IMR-90 (cell line): ENCODE results near the gene LMLN. TPM values are rescaled to one million over a fixed set of nuclear protein-coding genes. Genes with fewer than 3 reads are reported as not detected.

Source experiments
- ATAC-seq: fragments of 200-7000 bp; cut with Tn5 transposase; 2 replicates; pipeline ENCODE4 v1.9.1; 2020; ENCODE audit warnings: low read depth, mild to moderate bottlenecking, moderate library complexity
- BruUV-seq: library from RNA; stranded (reverse); fragments of 400-500 nt; replicated peaks from 2 replicates; lab custom pipeline; 2021; lab: Mats Ljungman, UMichigan
- CTCF ChIA-PET: fragments of 300-600 bp; formaldehyde crosslinking; extraction: SDS; loops from one replicate; lab custom pipeline; 2021; ENCODE audit warnings: antibody characterized with exemption; lab: Yijun Ruan, JAX
- POLR2A ChIA-PET: fragments of 300-600 bp; sonication (Branson Sonifier 250); formaldehyde crosslinking; loops from one replicate; lab custom pipeline; 2022; ENCODE audit warnings: antibody characterized with exemption; ENCODE audit not compliant: unreplicated experiment; lab: Charles Lee
- DNase-seq: peaks from one replicate; pipeline ENCODE4 v3.0.0; 2013
- H2AFZ ChIP-seq: replicated peaks from 2 replicates; pipeline ENCODE3; 2013; ENCODE audit warnings: low read length, mild to moderate bottlenecking; ENCODE audit not compliant: poor library complexity
- H2AK5ac ChIP-seq: 2 replicates; pipeline ENCODE4 v1.6.1; 2013; ENCODE audit warnings: low read depth, low read length, inconsistent platforms
- H2AK9ac ChIP-seq: replicated peaks from 2 replicates; pipeline ENCODE3; 2013; ENCODE audit warnings: mild to moderate bottlenecking, low read depth, low read length, moderate library complexity; ENCODE audit not compliant: poor library complexity
- H2BK120ac ChIP-seq: 2 replicates; pipeline ENCODE4 v1.6.1; 2013; ENCODE audit warnings: low read depth, low read length, inconsistent platforms
- H2BK15ac ChIP-seq: 3 replicates; pipeline ENCODE4 v1.6.1; 2013; ENCODE audit warnings: low read depth, low read length, inconsistent platforms
- H2BK20ac ChIP-seq: 2 replicates; pipeline ENCODE4 v1.6.1; 2013; ENCODE audit warnings: low read depth, mild to moderate bottlenecking, inconsistent platforms, low read length, moderate library complexity
- H2BK5ac ChIP-seq: 2 replicates; pipeline ENCODE4 v1.6.1; 2013; ENCODE audit warnings: mild to moderate bottlenecking, low read depth, low read length, inconsistent platforms; ENCODE audit not compliant: poor library complexity, severe bottlenecking
- H3K14ac ChIP-seq: replicated peaks from 2 replicates; pipeline ENCODE4 v1.6.1; 2013; ENCODE audit warnings: low read depth, low read length, inconsistent platforms
- H3K18ac ChIP-seq: 2 replicates; pipeline ENCODE4 v1.6.1; 2013; ENCODE audit warnings: low read depth, low read length, control low read depth
- H3K23ac ChIP-seq: 2 replicates; pipeline ENCODE4 v1.6.1; 2013; ENCODE audit warnings: low read depth, low read length, inconsistent platforms
- H3K27ac ChIP-seq: 2 replicates; pipeline ENCODE4 v1.5.1; 2013; ENCODE audit warnings: mild to moderate bottlenecking, control low read depth, low read length; ENCODE audit not compliant: insufficient read depth
- H3K27me3 ChIP-seq: 2 replicates; pipeline ENCODE4 v1.6.1; 2013; ENCODE audit warnings: low read length; ENCODE audit not compliant: control insufficient read depth, insufficient read depth
- H3K36me3 ChIP-seq: 2 replicates; pipeline ENCODE4 v1.6.1; 2013; ENCODE audit warnings: low read length, mixed read lengths; ENCODE audit not compliant: control insufficient read depth, insufficient read depth
- H3K4ac ChIP-seq: 2 replicates; pipeline ENCODE4 v1.6.1; 2013; ENCODE audit warnings: low read depth, low read length, inconsistent platforms
- H3K4me1 ChIP-seq: 2 replicates; pipeline ENCODE4 v1.6.1; 2013; ENCODE audit warnings: low read length, mixed read lengths; ENCODE audit not compliant: control insufficient read depth, insufficient read depth
- H3K4me2 ChIP-seq: 2 replicates; pipeline ENCODE4 v1.6.1; 2013; ENCODE audit warnings: low read depth, mild to moderate bottlenecking, control low read depth, low read length, moderate library complexity
- H3K4me3 ChIP-seq: 2 replicates; pipeline ENCODE4 v1.5.1; 2013; ENCODE audit warnings: low read depth, mild to moderate bottlenecking, control low read depth, low read length, moderate library complexity; ENCODE audit not compliant: insufficient read depth
- H3K56ac ChIP-seq: 2 replicates; pipeline ENCODE4 v1.6.1; 2013; ENCODE audit warnings: low read length, inconsistent platforms; ENCODE audit not compliant: insufficient read depth; ENCODE audit errors: extremely low read depth
- H3K79me1 ChIP-seq, 2 experiments: 2 replicates each; pipeline ENCODE4 v1.6.1; 2013; ENCODE audit warnings: low read length in 2 of 2, inconsistent platforms in 1 of 2, low read depth in 1 of 2
- H3K9ac ChIP-seq: 2 replicates; pipeline ENCODE4 v1.6.1; 2013; ENCODE audit warnings: low read depth, low read length, control low read depth
- H3K9me1 ChIP-seq: 2 replicates; pipeline ENCODE4 v1.6.1; 2013; ENCODE audit warnings: low read length, inconsistent platforms; ENCODE audit not compliant: insufficient read depth
- H3K9me3 ChIP-seq: 2 replicates; pipeline ENCODE4 v1.6.1; 2013; ENCODE audit warnings: low read length; ENCODE audit not compliant: control insufficient read depth, insufficient read depth
- H4K20me1 ChIP-seq: 2 replicates; pipeline ENCODE4 v1.6.1; 2013; ENCODE audit warnings: low read length, inconsistent platforms; ENCODE audit not compliant: insufficient read depth
- H4K5ac ChIP-seq: 2 replicates; pipeline ENCODE4 v1.6.1; 2013; ENCODE audit warnings: mild to moderate bottlenecking, low read depth, low read length, control low read depth
- H4K8ac ChIP-seq, 2 experiments: 2 replicates each; pipeline ENCODE4 v1.6.1; 2013; ENCODE audit warnings: low read depth in 2 of 2, low read length in 2 of 2, control low read depth in 1 of 2, inconsistent platforms in 1 of 2
- H4K91ac ChIP-seq: 2 replicates; pipeline ENCODE4 v1.6.1; 2013; ENCODE audit warnings: low read depth, low read length, inconsistent platforms; ENCODE audit not compliant: insufficient read depth
- BHLHE40 ChIP-seq: fragments of 150-350 bp; IDR thresholded peaks from 2 replicates; pipeline ENCODE4 v1.6.1; 2016; ENCODE audit warnings: mild to moderate bottlenecking, low read depth, low read length
- CEBPB ChIP-seq: IDR thresholded peaks from 2 replicates; pipeline ENCODE4 v1.6.1; 2012; ENCODE audit warnings: low read depth, low read length, improper control_type of control experiment
- CHD1 ChIP-seq: IDR thresholded peaks from 2 replicates; pipeline ENCODE4 v1.6.1; 2012; ENCODE audit warnings: low read depth, low read length, improper control_type of control experiment
- CTCF ChIP-seq: conservative IDR thresholded peaks from 2 replicates; pipeline ENCODE4 v1.5.1; 2012; ENCODE audit warnings: mild to moderate bottlenecking, low read depth, low read length, improper control_type of control experiment
- ELK1 ChIP-seq: fragments of 150-350 bp; IDR thresholded peaks from 2 replicates; pipeline ENCODE4 v1.6.1; 2016; ENCODE audit warnings: low read depth, mild to moderate bottlenecking, low read length, moderate library complexity, borderline replicate concordance
- FOS ChIP-seq: fragments of 150-350 bp; IDR thresholded peaks from 2 replicates; pipeline ENCODE4 v1.6.1; 2016; ENCODE audit warnings: low read depth, low read length
- MAFK ChIP-seq: IDR thresholded peaks from 2 replicates; pipeline ENCODE4 v1.6.1; 2012; ENCODE audit warnings: low read depth, low read length, improper control_type of control experiment
- MAZ ChIP-seq: IDR thresholded peaks from 2 replicates; pipeline ENCODE4 v1.6.1; 2012; ENCODE audit warnings: low read depth, mild to moderate bottlenecking, low read length, improper control_type of control experiment, moderate library complexity, borderline replicate concordance
- MXI1 ChIP-seq: IDR thresholded peaks from 2 replicates; pipeline ENCODE4 v1.6.1; 2012; ENCODE audit warnings: low read depth, mild to moderate bottlenecking, low read length, moderate library complexity, borderline replicate concordance
- NFE2L2 ChIP-seq: fragments of 150-350 bp; IDR thresholded peaks from 2 replicates; pipeline ENCODE4 v1.6.1; 2016; ENCODE audit warnings: low read depth, mild to moderate bottlenecking, low read length
- POLR2A ChIP-seq: IDR thresholded peaks from 2 replicates; pipeline ENCODE4 v1.6.1; 2012; ENCODE audit warnings: mild to moderate bottlenecking, low read depth, low read length
- RAD21 ChIP-seq: IDR thresholded peaks from 2 replicates; pipeline ENCODE4 v1.6.1; 2012; ENCODE audit warnings: low read length, improper control_type of control experiment
- RCOR1 ChIP-seq: IDR thresholded peaks from 2 replicates; pipeline ENCODE4 v1.6.1; 2012; ENCODE audit warnings: mild to moderate bottlenecking, low read length, improper control_type of control experiment; ENCODE audit not compliant: insufficient replicate concordance
- RFX5 ChIP-seq: IDR thresholded peaks from 2 replicates; pipeline ENCODE4 v1.8.0; 2012; ENCODE audit warnings: low read depth, mild to moderate bottlenecking, low read length, moderate library complexity
- SMC3 ChIP-seq: fragments of 150-350 bp; IDR thresholded peaks from 2 replicates; pipeline ENCODE4 v1.6.1; 2016; ENCODE audit warnings: low read depth, mild to moderate bottlenecking, antibody characterized with exemption, low read length, moderate library complexity
- WGBS, 2 experiments: methylation state at CpG; one replicate each; pipeline versions ENCODE4 v1.1.5 to v1.1.7; 2013; ENCODE audit warnings: missing lambda C conversion rate in 2 of 2; ENCODE audit not compliant: insufficient read length in 1 of 2; ENCODE audit errors: extremely low coverage in 2 of 2; 5-methylcytosine and 5-hydroxymethylcytosine counted together
- dilution Hi-C: fragments of 300-500 bp; cut with HindIII; formaldehyde crosslinking; loops from one replicate; pipeline ENCODE4 v1.14.3; 2018; ENCODE audit warnings: low sequenced_read_pairs; ENCODE audit not compliant: unreplicated experiment
- in situ Hi-C: fragments of 300-500 bp; cut with MboI; formaldehyde crosslinking; loops from 3 replicates; pipeline ENCODE4 v1.14.3; 2019; ENCODE audit warnings: low sequenced_read_pairs, inconsistent platforms, mixed read lengths
- intact Hi-C: fragments of 100-400 bp; cut with micrococcal nuclease; formaldehyde crosslinking; loops from 2 replicates; pipeline ENCODE4 v1.10.0; 2022
- polyA plus RNA-seq, 3 experiments: library from polyadenylated mRNA; depleted of rRNA; stranded (reverse); fragments of >200 nt; gene quantifications; 2 replicates each; pipeline ENCODE4 v1.2.3, GENCODE V29; 2012; ENCODE audit warnings: low replicate concordance in 1 of 3
- total RNA-seq: library from RNA; depleted of rRNA; stranded (reverse); fragments of >200 nt; gene quantifications from 2 replicates; pipeline ENCODE4 v1.2.3, GENCODE V29; 2012
- TF ChIP-seq, protein P1 (sequence below): fragments of 150-350 bp; IDR thresholded peaks from 2 replicates; pipeline ENCODE4 v1.6.1; 2017; ENCODE audit warnings: mild to moderate bottlenecking, antibody characterized with exemption, low read length, low read depth

LMLN gene
- total and polyA plus RNA-seq, 2 of the 4 experiments (the other 2 are of a cell fraction) = 3.3 to 3.9 TPM

GRCh38 chr3:198067416-198067815 lies 107.4 kb downstream of the LMLN start:
- dilution Hi-C loops = no loop called here
- no peak overlapping the region for H4K5ac ChIP-seq
- H3K9me3 ChIP-seq = no peaks in the 10 kb centered on the region
- no peak overlapping the region for H3K4me3 ChIP-seq
- no TSS peak for BruUV-seq
- H2BK5ac ChIP-seq = no peak overlapping the region
- no peak overlapping the region for H4K8ac ChIP-seq
- no peak overlapping the region for H3K9ac ChIP-seq
- ATAC-seq = no peak
- TF ChIP-seq RCOR1 (no peak), CTCF (no peak), RAD21 (no peak), MAFK (no peak), FOS (no peak), MXI1 (no peak), CEBPB (no peak), MAZ (no peak), ELK1 (no peak), SMC3 (no peak), POLR2A (no peak), CHD1 (no peak), RFX5 (no peak), BHLHE40 (no peak), NFE2L2 (no peak)
- TF ChIP-seq, protein P1, sequence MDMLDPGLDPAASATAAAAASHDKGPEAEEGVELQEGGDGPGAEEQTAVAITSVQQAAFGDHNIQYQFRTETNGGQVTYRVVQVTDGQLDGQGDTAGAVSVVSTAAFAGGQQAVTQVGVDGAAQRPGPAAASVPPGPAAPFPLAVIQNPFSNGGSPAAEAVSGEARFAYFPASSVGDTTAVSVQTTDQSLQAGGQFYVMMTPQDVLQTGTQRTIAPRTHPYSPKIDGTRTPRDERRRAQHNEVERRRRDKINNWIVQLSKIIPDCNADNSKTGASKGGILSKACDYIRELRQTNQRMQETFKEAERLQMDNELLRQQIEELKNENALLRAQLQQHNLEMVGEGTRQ = no peak
- H3K14ac ChIP-seq = no peak overlapping the region
- H4K20me1 ChIP-seq = no peaks in the 10 kb centered on the region
- peaks cover 27% of the 10 kb centered on the region for H3K27me3 ChIP-seq
- no peaks in the 10 kb centered on the region for H3K79me1 ChIP-seq
- ChIA-PET POLR2A (no interaction called here), CTCF (interaction anchor here (3.3 kb wide), 1 partner anchor 13 kb away, joined by 13 read pairs; no protein-coding TSS in a partner anchor)
- no peak overlapping the region for H2AK9ac ChIP-seq
- H3K23ac ChIP-seq = no peak overlapping the region
- H3K56ac ChIP-seq = no peak overlapping the region
- in situ Hi-C loops = no loop called here
- H3K27ac ChIP-seq = no peak overlapping the region
- no peak overlapping the region for H2AK5ac ChIP-seq
- H3K4me2 ChIP-seq = no peak overlapping the region
- no peaks in the 10 kb centered on the region for H3K9me1 ChIP-seq
- H3K36me3 ChIP-seq = no peaks in the 10 kb centered on the region
- H2BK120ac ChIP-seq = no peak overlapping the region
- DNase-seq = no peak
- intact Hi-C loops = no loop called here
- H2BK20ac ChIP-seq = no peak overlapping the region
- no peak overlapping the region for H4K91ac ChIP-seq
- H2AFZ ChIP-seq = no peak overlapping the region
- H3K18ac ChIP-seq = no peak overlapping the region
- H3K4ac ChIP-seq = no peak overlapping the region
- no peaks in the 10 kb centered on the region for H3K4me1 ChIP-seq
- 0% methylated on average over 1 of the region's 2 CpGs; no CpG with 5 or more reads in 1 of the 2 experiments for WGBS, 2 experiments
- no peak overlapping the region for H2BK15ac ChIP-seq
